OCI-LY1 (cell line): ENCODE data around the gene STEAP4.

Experiments used
- H2AFZ ChIP-seq: fragments of 200-600 bp; sonication (generic), shearing (Covaris generic); 2 replicates; pipeline ENCODE4 v1.6.0; 2014; ENCODE audit warnings: antibody characterized with exemption, mild to moderate bottlenecking, low read length
- H3F3A ChIP-seq: fragments of 200-600 bp; sonication (generic), shearing (Covaris generic); 2 replicates; pipeline ENCODE4 v1.6.0; 2014; ENCODE audit warnings: mild to moderate bottlenecking, antibody characterized with exemption, low read length, moderate library complexity; ENCODE audit not compliant: insufficient read depth
- H3K27ac ChIP-seq: fragments of 200-600 bp; sonication (generic); 2 replicates; pipeline ENCODE4 v1.5.1; 2014; ENCODE audit warnings: low read length, mixed run types, mild to moderate bottlenecking, low read depth; ENCODE audit not compliant: poor library complexity, severe bottlenecking
- H3K27me3 ChIP-seq: fragments of 200-600 bp; sonication (generic); 2 replicates; pipeline ENCODE4 v1.6.0; 2014; ENCODE audit warnings: antibody characterized with exemption, mild to moderate bottlenecking, low read length, moderate library complexity; ENCODE audit not compliant: insufficient read depth
- H3K36me3 ChIP-seq: fragments of 200-600 bp; sonication (generic); 2 replicates; pipeline ENCODE4 v1.6.1; 2014; ENCODE audit warnings: mild to moderate bottlenecking, antibody characterized with exemption, low read length, moderate library complexity, mixed read lengths; ENCODE audit not compliant: insufficient read depth
- H3K4me1 ChIP-seq: fragments of 200-600 bp; sonication (generic); 2 replicates; pipeline ENCODE4 v1.5.1; 2014; ENCODE audit warnings: mild to moderate bottlenecking, low read length, moderate library complexity; ENCODE audit not compliant: insufficient read depth, severe bottlenecking
- H3K4me2 ChIP-seq: fragments of 200-600 bp; sonication (generic), shearing (Covaris generic); 2 replicates; pipeline ENCODE4 v1.6.1; 2014; ENCODE audit warnings: low read length
- H3K4me3 ChIP-seq: fragments of 200-600 bp; sonication (generic); 2 replicates; pipeline ENCODE4 v1.5.1; 2014; ENCODE audit warnings: low read length, low read depth, mild to moderate bottlenecking, mixed read lengths; ENCODE audit not compliant: poor library complexity, severe bottlenecking
- H3K79me2 ChIP-seq: fragments of 200-600 bp; shearing (Covaris generic); 2 replicates; pipeline ENCODE4 v1.6.1; 2016; ENCODE audit warnings: mixed run types, low read length, mixed read lengths; ENCODE audit not compliant: insufficient read depth
- H3K9ac ChIP-seq: fragments of 200-600 bp; sonication (generic), shearing (Covaris generic); 2 replicates; pipeline ENCODE4 v1.6.1; 2014; ENCODE audit warnings: mild to moderate bottlenecking, low read length, mixed read lengths
- H3K9me2 ChIP-seq: fragments of 200-600 bp; sonication (generic), shearing (Covaris generic); 2 replicates; pipeline ENCODE4 v1.6.1; 2014; ENCODE audit warnings: low read depth, mild to moderate bottlenecking, low read length, mixed read lengths
- H3K9me3 ChIP-seq: fragments of 200-600 bp; shearing (Covaris generic); 2 replicates; pipeline ENCODE4 v1.6.1; 2014; ENCODE audit warnings: low read length, mixed read lengths
- H4K20me1 ChIP-seq: fragments of 200-600 bp; sonication (generic), shearing (Covaris generic); 2 replicates; pipeline ENCODE4 v1.6.0; 2016; ENCODE audit warnings: mild to moderate bottlenecking, low read length; ENCODE audit not compliant: insufficient read depth
- EZH2 ChIP-seq: fragments of 200-600 bp; sonication (generic), shearing (Covaris generic); IDR thresholded peaks from 2 replicates; pipeline ENCODE4 v1.8.0; 2017; ENCODE audit warnings: borderline replicate concordance, mixed run types, mild to moderate bottlenecking, antibody characterized with exemption, low read length, moderate library complexity, mixed read lengths
- TF ChIP-seq, protein P1 (sequence below): fragments of 200-600 bp; sonication (generic), shearing (Covaris generic); IDR thresholded peaks from 2 replicates; pipeline ENCODE4 v1.5.1; 2017; ENCODE audit warnings: mild to moderate bottlenecking, antibody characterized with exemption, low read length, moderate library complexity, mixed read lengths

Gene STEAP4

DNA sequence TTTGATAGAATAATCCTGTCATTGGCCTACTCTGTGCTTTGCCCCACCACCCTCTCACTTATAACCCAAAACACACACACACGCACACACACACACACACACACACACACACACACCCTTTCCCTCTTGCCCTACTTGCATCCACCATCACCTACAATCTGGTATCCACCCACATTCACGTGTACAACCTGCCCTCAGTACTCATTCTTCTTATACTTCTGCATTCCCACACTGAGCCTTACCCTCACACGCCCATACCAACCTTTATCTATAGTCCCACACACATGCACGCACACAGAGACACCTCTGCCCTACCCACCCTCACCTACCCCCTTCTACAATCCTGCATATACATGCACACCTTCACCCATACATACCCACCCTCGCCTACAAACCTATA, 76.0 kb downstream of the STEAP4 start:
- no peak overlapping the region for H2AFZ ChIP-seq
- no peak overlapping the region for H3K4me3 ChIP-seq
- no peaks in the 10 kb centered on the region for H4K20me1 ChIP-seq
- H3F3A ChIP-seq = no peaks in the 10 kb centered on the region
- H3K9me2 ChIP-seq = no peaks in the 10 kb centered on the region
- no peaks in the 10 kb centered on the region for H3K4me1 ChIP-seq
- H3K27ac ChIP-seq = no peak overlapping the region
- H3K27me3 ChIP-seq = no peaks in the 10 kb centered on the region
- TF ChIP-seq, protein P1, sequence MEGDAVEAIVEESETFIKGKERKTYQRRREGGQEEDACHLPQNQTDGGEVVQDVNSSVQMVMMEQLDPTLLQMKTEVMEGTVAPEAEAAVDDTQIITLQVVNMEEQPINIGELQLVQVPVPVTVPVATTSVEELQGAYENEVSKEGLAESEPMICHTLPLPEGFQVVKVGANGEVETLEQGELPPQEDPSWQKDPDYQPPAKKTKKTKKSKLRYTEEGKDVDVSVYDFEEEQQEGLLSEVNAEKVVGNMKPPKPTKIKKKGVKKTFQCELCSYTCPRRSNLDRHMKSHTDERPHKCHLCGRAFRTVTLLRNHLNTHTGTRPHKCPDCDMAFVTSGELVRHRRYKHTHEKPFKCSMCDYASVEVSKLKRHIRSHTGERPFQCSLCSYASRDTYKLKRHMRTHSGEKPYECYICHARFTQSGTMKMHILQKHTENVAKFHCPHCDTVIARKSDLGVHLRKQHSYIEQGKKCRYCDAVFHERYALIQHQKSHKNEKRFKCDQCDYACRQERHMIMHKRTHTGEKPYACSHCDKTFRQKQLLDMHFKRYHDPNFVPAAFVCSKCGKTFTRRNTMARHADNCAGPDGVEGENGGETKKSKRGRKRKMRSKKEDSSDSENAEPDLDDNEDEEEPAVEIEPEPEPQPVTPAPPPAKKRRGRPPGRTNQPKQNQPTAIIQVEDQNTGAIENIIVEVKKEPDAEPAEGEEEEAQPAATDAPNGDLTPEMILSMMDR = no peak
- no peak for TF ChIP-seq EZH2
- no peaks in the 10 kb centered on the region for H3K79me2 ChIP-seq
- H3K9me3 ChIP-seq = no peaks in the 10 kb centered on the region
- no peaks in the 10 kb centered on the region for H3K36me3 ChIP-seq
- H3K9ac ChIP-seq = no peak overlapping the region
- no peak overlapping the region for H3K4me2 ChIP-seq

DNA sequence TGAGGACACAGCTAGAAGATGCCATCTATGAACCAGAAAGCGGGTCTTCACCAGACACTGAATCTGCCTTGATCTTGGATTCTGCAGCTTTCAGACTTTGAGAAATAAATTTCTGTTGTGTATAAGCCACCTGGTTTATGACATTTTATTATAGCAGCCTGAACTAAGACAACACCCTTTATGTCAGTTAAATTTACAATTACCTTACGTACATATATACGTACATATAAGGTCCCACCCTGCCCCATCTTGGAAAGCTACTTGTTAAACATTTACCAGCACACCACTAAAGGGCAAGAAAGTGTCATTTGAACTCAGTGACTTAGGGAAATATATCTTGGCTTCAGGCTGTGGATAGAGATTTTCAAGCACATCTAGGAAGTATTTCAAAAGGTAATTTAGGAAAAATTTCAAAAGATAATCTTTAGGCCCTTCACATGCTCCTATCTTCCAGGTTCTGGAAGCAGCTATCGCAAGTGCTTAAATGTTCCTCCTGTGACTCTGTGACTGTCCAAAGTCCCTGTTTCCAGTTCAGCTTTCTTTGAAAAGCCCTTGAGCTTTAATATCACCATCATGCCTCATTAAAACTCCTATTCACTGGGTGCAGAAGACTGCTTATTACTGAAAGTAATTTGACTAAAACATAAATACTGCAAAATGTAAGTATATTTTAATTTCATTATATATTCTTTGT, 77.2 kb downstream of the STEAP4 start:
- Histone ChIP-seq H3K27me3 (no peaks in the 10 kb centered on the region), H3K79me2 (no peaks in the 10 kb centered on the region), H3K9ac (no peak overlapping the region), H3K4me3 (no peak overlapping the region), H3K9me2 (no peaks in the 10 kb centered on the region), H3F3A (no peaks in the 10 kb centered on the region), H3K36me3 (no peaks in the 10 kb centered on the region), H2AFZ (no peak overlapping the region), H3K4me1 (no peaks in the 10 kb centered on the region), H3K9me3 (no peaks in the 10 kb centered on the region), H3K4me2 (no peak overlapping the region), H3K27ac (no peak overlapping the region), H4K20me1 (no peaks in the 10 kb centered on the region)
- TF ChIP-seq, protein P1 = no peak
- no peak for TF ChIP-seq EZH2

DNA sequence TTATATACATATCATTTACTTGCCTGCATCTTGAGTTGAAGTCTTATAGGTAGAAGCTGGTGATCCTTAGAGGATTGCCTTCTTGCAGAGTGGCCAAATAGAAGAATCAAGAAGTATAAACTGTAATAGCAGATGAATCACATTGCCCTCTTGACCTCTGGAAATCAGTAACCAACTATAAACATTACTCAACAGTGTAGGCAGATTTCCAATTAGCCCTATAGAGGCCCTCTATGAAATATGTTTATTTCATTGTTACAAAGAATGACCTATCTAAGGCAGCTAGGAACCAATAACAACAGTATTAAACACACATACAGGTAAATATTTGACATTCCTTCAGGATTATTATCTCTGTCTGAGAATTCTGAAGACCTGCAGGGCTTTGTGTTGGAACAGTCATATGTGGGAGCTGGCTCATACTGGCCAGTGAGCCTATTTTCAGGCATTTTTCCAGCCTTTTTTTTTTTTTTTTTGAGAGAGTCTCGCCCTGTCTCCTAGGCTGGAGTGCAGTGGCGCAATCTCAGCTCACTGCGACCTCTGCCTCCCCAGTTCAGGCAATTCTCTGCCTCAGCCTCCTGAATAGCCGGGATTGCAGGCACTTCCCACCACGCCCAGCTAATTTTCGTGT, 79.7 kb downstream of the STEAP4 start:
- H3K79me2 ChIP-seq = no peaks in the 10 kb centered on the region
- H3K9me3 ChIP-seq = no peaks in the 10 kb centered on the region
- no peaks in the 10 kb centered on the region for H3K36me3 ChIP-seq
- no peak overlapping the region for H2AFZ ChIP-seq
- H3K27me3 ChIP-seq = no peaks in the 10 kb centered on the region
- no peaks in the 10 kb centered on the region for H3K4me1 ChIP-seq
- no peaks in the 10 kb centered on the region for H3F3A ChIP-seq
- no peaks in the 10 kb centered on the region for H3K9me2 ChIP-seq
- H3K9ac ChIP-seq = no peak overlapping the region
- TF ChIP-seq, protein P1 = no peak
- no peak for TF ChIP-seq EZH2
- H3K4me2 ChIP-seq = no peak overlapping the region
- no peak overlapping the region for H3K27ac ChIP-seq
- no peak overlapping the region for H3K4me3 ChIP-seq
- H4K20me1 ChIP-seq = no peaks in the 10 kb centered on the region
